SH-SY5Y (cell line): ENCODE data around the gene COL4A3.

ENCODE experiments used
- GATA2 ChIP-seq: IDR thresholded peaks from 2 replicates; pipeline ENCODE4 v1.6.1; 2011; ENCODE audit warnings: mild to moderate bottlenecking, low read depth, low read length
- GATA3 ChIP-seq: IDR thresholded peaks from 2 replicates; pipeline ENCODE4 v1.6.1; 2011; ENCODE audit warnings: low read depth, mild to moderate bottlenecking, low read length, moderate library complexity

- TF ChIP-seq GATA2 (no peak), GATA3 (no peak)
These were observed 12.2 kb upstream of the COL4A3 start for GRCh38 chr2:227152093-227152766.
